ENCODE data around the gene USP17L11.
"Not testable (repeated sequence)": the region's sequence is repeated elsewhere in the genome, so short reads cannot be mapped to it uniquely, and the experiment has no call there.

USP17L11 gene, protein sequence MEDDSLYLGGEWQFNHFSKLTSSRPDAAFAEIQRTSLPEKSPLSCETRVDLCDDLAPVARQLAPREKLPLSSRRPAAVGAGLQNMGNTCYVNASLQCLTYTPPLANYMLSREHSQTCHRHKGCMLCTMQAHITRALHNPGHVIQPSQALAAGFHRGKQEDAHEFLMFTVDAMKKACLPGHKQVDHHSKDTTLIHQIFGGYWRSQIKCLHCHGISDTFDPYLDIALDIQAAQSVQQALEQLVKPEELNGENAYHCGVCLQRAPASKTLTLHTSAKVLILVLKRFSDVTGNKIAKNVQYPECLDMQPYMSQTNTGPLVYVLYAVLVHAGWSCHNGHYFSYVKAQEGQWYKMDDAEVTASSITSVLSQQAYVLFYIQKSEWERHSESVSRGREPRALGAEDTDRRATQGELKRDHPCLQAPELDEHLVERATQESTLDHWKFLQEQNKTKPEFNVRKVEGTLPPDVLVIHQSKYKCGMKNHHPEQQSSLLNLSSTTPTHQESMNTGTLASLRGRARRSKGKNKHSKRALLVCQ

DNA sequence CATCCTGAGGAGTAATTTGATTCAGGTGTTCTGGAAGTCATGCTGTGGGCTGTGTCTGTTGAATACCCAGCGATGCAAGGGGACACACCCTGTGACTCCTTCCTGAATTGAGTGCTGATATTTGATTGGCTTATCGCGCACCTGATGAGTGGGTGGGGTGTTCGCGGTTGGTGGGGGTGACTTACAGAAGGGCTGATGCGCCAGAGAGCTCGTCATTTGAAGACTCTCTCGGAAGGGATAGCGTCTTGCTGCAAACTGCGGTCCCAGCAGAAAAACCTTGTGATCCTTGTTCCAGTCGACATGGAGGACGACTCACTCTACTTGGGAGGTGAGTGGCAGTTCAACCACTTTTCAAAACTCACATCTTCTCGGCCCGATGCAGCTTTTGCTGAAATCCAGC, at the start of gene USP17L11:
USP17L11 (plus strand) TSS at position 301 of the 400 bp plus-strand sequence; CDS start at position 301, 0 bp downstream.
- DNase-seq: not testable (repeated sequence)

DNA sequence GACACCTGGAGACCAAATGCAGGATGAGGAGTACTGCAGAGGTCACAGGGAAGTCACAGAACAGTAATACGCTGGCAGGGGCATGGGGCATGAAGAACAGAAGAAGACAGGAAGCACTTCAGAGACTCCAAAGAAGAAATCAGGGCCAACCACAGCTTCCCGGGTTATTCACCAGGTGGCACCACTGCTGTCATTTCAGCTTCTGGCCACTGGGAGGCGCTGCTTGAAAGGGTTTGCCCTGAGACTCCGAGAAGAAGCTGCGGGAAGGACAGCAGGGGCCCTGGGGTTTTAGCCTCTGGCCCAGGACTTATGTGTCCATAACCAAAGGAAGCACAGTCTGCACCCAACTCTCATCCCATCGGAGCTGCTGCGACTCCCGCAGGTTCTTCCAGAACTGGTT, 49.2 kb upstream of the USP17L11 start:
- not testable (repeated sequence) for DNase-seq

DNA sequence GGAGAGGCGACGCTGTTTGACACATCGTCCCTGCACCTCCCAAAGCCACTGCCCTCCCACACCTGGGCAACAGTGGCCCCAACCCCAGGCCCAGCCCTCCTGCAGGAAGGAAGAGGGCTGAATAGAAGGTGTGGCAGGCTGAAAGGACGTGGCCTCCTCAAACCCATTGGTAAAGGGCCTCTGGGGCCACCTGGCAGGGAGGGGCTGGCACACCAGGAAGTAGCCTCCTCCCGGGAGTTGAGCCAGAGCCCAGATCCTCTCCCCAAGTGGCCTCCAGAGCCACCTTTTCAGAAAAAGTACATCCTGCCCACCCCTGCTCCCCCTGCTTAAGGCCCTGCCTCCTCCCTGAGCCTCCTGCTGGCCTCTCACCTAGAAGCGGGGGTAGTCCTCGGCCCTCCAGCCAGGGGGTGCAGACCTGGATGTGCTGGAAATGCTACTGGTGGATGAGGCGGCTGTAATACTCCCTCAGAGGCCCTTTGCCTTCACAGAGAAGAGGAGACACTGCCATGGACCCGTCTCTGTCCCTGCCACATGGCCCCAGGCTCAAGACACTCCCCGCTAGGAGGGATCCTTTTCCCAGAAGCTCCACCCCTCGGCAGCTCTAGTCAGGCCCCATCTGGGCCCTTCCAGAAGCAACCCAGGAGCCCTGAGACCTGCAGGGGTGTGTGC, 45.3 kb upstream of the USP17L11 start, which contains the start of gene FAM90A26:
FAM90A26 (plus strand) TSS at position 619 of the 669 bp plus-strand sequence. CDS start 2,764 bp downstream, outside the sequence.
- not testable (repeated sequence) for DNase-seq

DNA sequence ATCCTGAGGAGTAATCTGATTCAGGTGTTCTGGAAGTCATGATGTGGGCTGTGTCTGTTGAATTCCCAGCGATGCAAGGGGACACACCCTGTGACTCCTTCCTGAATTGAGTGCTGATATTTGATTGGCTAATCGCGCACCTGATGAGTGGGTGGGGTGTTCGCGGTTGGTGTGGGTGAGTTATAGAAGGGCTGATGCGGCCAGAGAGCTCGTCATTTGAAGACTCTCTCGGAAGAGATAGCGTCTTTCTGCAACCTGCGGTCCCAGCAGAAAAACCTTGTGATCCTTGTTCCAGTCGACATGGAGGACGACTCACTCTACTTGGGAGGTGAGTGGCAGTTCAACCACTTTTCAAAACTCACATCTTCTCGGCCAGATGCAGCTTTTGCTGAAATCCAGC, 4.8 kb upstream of the USP17L11 start, which contains the start of gene USP17L10:
USP17L10 (plus strand) TSS at position 301 of the 400 bp plus-strand sequence; CDS start at position 301, 0 bp downstream.
- DNase-seq: not testable (repeated sequence)

DNA sequence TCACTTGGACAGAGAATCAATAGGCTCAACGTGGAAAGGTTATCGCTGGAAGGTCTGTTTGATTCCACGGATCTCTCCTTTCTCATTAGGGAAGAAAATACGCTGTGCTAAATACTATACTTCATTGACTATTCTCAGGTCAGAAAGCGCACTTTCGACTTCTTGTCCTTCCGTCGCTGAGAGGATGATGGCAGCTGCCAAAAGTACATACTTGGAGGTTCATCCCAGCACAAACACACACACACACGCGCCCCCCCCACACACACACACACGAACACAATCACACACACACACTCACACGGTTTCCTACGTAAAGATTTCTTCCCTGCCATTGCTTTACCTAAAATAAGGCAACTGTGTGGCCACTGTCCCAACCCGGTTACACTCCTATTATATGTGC, 504 bp upstream of the USP17L11 start:
- DNase-seq: not testable (repeated sequence)

DNA sequence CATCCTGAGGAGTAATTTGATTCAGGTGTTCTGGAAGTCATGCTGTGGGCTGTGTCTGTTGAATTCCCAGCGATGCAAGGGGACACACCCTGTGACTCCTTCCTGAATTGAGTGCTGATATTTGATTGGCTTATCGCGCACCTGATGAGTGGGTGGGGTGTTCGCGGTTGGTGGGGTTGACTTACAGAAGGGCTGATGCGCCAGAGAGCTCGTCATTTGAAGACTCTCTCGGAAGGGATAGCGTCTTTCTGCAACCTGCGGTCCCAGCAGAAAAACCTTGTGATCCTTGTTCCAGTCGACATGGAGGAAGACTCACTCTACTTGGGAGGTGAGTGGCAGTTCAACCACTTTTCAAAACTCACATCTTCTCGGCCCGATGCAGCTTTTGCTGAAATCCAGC, 4.6 kb downstream of the USP17L11 start, which contains the start of gene USP17L12:
USP17L12 (plus strand) TSS at position 301 of the 400 bp plus-strand sequence; CDS start at position 301, 0 bp downstream.
- DNase-seq: not testable (repeated sequence)

DNA sequence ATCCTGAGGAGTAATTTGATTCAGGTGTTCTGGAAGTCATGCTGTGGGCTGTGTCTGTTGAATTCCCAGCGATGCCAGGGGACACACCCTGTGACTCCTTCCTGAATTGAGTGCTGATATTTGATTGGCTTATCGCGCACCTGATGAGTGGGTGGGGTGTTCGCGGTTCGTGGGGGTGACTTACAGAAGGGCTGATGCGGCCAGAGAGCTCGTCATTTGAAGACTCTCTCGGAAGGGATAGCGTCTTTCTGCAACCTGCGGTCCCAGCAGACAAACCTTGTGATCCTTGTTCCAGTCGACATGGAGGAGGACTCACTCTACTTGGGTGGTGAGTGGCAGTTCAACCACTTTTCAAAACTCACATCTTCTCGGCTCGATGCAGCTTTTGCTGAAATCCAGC, 9.4 kb downstream of the USP17L11 start, which contains the start of gene USP17L13:
USP17L13 (plus strand) TSS at position 301 of the 400 bp plus-strand sequence; CDS start at position 301, 0 bp downstream.
- DNase-seq: not testable (repeated sequence)

DNA sequence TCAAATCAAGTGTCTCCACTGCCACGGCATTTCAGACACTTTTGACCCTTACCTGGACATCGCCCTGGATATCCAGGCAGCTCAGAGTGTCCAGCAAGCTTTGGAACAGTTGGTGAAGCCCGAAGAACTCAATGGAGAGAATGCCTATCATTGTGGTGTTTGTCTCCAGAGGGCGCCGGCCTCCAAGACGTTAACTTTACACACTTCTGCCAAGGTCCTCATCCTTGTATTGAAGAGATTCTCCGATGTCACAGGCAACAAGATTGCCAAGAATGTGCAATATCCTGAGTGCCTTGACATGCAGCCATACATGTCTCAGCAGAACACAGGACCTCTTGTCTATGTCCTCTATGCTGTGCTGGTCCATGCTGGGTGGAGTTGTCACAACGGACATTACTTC, 15.0 kb downstream of the USP17L11 start:
- DNase-seq: not testable (repeated sequence)

DNA sequence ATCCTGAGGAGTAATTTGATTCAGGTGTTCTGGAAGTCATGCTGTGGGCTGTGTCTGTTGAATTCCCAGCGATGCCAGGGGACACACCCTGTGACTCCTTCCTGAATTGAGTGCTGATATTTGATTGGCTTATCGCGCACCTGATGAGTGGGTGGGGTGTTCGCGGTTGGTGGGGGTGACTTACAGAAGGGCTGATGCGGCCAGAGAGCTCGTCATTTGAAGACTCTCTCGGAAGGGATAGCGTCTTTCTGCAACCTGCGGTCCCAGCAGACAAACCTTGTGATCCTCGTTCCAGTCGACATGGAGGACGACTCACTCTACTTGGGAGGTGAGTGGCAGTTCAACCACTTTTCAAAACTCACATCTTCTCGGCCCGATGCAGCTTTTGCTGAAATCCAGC, 18.9 kb downstream of the USP17L11 start, which contains the start of gene USP17L15:
USP17L15 (plus strand) TSS at position 301 of the 400 bp plus-strand sequence; CDS start at position 301, 0 bp downstream.
- DNase-seq: not testable (repeated sequence)

DNA sequence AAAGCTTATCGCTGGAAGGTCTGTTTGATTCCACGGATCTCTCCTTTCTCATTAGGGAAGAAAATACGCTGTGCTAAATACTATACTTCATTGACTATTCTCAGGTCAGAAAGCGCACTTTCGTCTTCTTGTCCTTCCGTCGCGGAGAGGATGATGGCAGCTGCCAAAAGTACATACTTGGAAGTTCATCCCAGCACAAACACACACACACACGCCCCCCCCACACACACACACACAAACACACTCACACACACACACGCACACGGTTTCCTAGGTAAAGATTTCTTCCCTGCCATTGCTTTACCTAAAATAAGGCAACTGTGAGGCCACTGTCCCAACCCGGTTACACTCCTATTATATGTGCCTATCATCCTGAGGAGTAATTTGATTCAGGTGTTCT, 23.3 kb downstream of the USP17L11 start:
- not testable (repeated sequence) for DNase-seq

DNA sequence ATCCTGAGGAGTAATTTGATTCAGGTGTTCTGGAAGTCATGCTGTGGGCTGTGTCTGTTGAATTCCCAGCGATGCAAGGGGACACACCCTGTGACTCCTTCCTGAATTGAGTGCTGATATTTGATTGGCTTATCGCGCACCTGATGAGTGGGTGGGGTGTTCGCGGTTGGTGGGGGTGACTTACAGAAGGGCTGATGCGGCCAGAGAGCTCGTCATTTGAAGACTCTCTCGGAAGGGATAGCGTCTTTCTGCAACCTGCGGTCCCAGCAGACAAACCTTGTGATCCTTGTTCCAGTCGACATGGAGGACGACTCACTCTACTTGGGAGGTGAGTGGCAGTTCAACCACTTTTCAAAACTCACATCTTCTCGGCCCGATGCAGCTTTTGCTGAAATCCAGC, 28.4 kb downstream of the USP17L11 start, which contains the start of gene USP17L17:
USP17L17 (plus strand) TSS at position 301 of the 400 bp plus-strand sequence; CDS start at position 301, 0 bp downstream.
- DNase-seq: not testable (repeated sequence)

DNA sequence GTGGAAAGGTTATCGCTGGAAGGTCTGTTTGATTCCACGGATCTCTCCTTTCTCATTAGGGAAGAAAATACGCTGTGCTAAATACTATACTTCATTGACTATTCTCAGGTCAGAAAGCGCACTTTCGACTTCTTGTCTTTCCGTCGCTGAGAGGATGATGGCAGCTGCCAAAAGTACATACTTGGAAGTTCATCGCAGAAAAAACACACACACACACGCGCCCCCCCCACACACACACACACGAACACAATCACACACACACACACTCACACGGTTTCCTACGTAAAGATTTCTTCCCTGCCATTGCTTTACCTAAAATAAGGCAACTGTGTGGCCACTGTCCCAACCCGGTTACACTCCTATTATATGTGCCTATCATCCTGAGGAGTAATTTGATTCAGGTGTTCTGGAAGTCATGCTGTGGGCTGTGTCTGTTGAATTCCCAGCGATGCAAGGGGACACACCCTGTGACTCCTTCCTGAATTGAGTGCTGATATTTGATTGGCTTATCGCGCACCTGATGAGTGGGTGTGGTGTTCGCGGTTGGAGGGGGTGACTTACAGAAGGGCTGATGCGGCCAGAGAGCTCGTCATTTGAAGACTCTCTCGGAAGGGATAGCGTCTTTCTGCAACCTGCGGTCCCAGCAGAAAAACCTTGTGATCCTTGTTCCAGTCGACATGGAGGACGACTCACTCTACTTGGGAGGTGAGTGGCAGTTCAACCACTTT, 32.9 kb downstream of the USP17L11 start, which contains the start of gene USP17L18:
USP17L18 (plus strand) TSS at position 678 of the 728 bp plus-strand sequence; CDS start at position 678, 0 bp downstream.
- DNase-seq: not testable (repeated sequence)

DNA sequence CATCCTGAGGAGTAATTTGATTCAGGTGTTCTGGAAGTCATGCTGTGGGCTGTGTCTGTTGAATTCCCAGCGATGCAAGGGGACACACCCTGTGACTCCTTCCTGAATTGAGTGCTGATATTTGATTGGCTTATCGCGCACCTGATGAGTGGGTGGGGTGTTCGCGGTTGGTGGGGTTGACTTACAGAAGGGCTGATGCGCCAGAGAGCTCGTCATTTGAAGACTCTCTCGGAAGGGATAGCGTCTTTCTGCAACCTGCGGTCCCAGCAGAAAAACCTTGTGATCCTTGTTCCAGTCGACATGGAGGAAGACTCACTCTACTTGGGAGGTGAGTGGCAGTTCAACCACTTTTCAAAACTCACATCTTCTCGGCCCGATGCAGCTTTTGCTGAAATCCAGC, 37.9 kb downstream of the USP17L11 start, which contains the start of gene USP17L19:
USP17L19 (plus strand) TSS at position 301 of the 400 bp plus-strand sequence; CDS start at position 301, 0 bp downstream.
- DNase-seq: not testable (repeated sequence)

DNA sequence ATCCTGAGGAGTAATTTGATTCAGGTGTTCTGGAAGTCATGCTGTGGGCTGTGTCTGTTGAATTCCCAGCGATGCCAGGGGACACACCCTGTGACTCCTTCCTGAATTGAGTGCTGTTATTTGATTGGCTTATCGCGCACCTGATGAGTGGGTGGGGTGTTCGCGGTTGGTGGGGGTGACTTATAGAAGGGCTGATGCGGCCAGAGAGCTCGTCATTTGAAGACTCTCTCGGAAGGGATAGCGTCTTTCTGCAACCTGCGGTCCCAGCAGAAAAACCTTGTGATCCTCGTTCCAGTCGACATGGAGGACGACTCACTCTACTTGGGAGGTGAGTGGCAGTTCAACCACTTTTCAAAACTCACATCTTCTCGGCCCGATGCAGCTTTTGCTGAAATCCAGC, 42.6 kb downstream of the USP17L11 start, which contains the start of gene USP17L20:
USP17L20 (plus strand) TSS at position 301 of the 400 bp plus-strand sequence; CDS start at position 301, 0 bp downstream.
- DNase-seq: not testable (repeated sequence)

DNA sequence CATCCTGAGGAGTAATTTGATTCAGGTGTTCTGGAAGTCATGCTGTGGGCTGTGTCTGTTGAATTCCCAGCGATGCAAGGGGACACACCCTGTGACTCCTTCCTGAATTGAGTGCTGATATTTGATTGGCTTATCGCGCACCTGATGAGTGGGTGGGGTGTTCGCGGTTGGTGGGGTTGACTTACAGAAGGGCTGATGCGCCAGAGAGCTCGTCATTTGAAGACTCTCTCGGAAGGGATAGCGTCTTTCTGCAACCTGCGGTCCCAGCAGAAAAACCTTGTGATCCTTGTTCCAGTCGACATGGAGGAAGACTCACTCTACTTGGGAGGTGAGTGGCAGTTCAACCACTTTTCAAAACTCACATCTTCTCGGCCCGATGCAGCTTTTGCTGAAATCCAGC, 47.4 kb downstream of the USP17L11 start, which contains the start of gene USP17L21:
USP17L21 (plus strand) TSS at position 301 of the 400 bp plus-strand sequence; CDS start at position 301, 0 bp downstream.
- DNase-seq: not testable (repeated sequence)

All from activated T-cell treated with anti-CD3 and anti-CD28 coated beads, Interleukin-2, amount 50 U/mL, for 1 hour (primary cell).